HG02938 (cell line): ENCODE measurements around the gene MEGF9.

Source experiments
- ATAC-seq: cut with Tn5 transposase; IDR thresholded peaks from one replicate; pipeline ENCODE4 v1.9.1; 2021; ENCODE audit warnings: mild to moderate bottlenecking, moderate library complexity; ENCODE audit not compliant: unreplicated experiment

The MEGF9 gene

DNA sequence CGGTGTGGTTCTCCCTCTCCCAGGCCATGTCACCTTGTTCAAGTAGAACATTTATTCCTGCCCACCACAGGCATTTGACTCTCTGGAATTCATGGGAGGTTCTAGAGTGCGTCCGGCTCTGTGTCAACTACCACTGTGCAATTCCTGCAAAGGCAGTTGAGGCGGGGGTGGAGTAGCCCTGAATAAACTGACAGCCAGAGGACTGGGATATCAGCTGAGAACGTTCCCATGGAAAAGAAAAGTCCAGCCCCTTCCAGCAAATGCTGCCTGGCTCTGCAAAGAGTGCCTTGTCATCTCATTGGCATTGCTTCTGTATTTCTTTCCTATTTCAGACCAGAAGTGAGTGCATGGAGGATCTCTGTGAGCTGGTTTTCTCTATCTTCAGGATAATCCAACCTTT is 18.9 kb upstream of the MEGF9 start:
- ATAC-seq: no peak

DNA sequence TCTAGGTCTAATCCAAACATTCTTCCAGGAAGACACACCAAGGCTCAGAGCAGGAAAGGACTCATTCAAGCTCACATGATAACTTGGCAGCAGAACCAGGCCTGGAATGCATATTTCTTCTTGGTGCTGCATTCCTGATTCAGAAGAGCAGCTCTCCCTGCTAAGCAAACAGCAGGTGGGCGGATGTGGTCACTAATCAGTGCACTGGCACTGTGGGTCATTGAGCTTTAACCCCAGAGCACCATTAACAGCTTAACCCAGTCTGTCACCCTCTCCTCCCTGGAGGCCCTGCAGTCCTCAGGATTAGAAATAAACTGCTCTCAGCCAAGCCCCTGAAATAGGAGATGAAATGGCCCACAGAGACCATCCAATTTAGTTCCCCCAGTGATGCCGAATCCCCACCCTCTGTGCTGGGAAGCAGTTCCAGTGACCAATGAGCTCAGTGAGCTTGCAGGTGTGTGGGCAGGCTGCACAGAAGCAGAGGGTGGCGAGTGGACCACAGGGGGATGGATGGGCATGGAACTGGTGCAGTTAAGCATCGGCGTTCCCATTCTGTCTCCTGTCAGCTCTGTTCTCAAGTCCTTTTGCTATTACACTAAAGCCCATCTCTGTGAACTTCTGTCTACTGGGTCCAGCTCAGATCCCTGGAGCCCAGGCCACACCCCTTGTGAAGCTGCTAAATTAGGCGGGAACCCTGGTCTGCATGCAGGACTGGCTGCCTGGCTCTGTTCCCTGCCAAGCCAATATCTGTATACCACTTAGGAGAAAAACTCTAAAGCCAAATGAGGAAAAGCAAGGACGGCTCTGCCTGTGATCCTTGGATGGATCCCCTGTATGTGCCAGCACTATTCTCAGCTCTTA is 16.6 kb upstream of the MEGF9 start:
- no peak for ATAC-seq

DNA sequence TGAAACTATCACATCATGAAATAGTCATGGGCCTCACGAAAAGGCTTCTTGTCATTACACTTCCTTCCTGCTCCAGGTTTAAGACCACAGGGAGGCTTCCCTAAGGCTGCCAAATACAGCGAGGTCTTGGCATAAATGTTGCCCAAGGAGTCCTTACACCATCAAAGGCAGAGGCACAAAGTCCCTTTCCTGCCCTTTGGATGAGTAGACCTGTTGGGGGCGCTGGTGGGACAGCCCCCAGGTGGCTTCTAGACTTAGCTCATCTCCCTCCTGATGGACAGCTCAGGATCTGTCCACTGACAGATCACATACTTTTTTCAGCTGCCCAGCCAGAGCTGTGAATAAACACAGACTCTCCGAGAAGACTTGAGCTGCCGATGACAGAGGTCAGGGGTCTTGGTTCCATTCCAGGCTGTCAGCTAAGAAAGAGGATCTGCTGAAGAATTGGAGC is 15.5 kb upstream of the MEGF9 start:
- ATAC-seq: no peak

DNA sequence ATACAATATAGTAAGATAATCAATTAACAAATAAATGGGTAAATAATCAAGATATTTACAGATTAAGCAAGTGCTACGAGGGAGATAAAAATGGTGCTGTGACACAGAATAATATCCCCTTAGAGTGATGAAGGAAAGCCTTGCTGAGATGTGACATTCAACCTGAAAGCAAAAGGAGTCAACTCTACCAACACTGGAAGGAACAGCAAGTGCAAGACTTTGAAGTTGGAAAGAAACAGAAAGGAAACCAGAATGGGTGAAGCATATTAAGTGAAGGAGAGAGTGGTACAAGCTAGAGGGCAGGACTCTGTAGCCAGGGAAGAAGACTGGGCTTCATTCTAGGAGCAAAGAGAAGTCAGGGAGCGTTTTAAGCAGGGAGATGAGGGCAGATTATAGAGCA is 12.2 kb upstream of the MEGF9 start:
- no peak for ATAC-seq

DNA sequence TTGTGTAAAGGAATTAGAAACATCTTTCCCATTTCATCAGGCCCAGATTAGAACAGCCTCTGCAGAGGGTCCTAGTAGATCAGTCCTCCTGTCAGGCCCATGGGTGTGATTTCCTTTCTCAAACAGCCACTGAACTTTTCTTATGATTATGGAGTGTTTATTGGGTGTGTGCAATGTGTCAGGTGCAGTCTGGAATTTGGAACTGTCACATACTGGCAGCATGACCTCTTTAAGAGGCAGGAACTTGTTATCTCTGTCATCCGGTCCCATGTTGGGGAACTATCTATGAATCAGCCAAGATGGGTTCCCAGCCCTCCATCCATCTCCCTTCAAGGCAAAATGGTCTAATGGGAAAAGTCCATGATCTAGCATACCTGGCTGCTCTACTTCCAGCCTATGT is 11.6 kb upstream of the MEGF9 start:
- no peak for ATAC-seq

DNA sequence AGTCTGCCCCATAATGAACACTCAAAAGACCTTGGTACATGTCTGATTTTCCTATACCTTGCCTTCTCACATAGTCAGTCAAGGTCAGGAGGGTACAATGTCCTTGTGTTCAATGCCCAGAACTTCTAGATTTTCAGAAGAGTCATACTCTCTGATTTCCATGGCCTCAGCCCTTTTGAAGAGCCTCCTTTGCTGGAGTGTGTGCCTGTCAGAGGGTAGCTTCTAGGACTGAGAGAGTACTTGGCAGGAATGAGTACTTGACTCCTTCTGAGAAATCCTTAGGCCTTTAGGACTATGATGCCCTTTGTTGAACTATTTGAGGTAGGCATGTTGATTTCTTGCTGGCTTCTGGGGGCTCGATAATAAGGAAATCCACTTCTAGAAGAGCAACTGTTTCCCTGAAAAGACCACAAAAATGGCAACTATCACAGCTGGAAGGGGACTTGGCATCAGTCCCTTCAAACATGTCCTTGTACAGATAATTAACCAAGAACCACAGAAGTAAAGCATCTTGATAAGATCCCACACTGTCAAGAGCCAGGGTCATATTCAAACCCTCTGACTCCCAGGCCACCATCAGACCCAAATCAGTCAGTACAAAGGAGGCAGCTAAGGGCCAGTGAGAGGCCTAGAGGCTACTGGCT is 10.6 kb upstream of the MEGF9 start:
- no peak for ATAC-seq

DNA sequence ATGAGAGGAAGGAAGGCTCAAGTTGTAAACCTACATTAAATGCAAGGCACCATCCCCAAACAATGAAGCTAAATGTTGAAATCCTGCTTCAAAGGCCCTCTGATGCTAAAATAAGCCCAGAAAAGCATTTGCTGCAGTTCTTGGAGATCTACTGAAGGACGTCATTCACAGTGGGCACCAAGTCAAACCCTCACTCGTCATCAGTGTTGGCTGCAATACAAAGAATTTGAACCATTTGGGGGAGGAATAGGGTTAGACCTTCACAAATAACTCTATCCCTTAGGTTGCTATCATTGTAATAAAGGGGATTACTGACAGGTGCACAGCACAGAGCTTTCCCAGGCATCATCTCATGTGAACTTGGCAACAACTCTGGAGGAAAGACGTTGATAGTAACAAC is 9.3 kb upstream of the MEGF9 start:
- no peak for ATAC-seq

DNA sequence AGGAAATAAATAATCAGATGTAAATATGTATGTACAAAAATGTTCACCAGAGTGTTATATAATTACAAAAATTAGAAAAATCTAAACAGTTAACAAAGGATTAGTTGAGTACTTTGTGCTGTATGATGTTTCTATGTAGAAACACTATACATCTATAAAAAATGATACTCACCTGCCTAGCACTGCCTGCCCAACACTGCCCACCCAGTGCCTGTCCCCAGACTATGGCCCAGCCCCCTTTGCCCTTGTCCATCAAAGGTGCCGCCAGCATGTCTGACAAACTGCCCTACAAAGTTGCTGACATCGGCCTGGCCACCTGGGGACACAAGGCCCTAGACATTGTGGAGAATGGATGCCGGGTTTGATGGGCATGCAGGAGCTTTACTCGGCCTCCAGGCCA is 6.1 kb upstream of the MEGF9 start:
- ATAC-seq: no peak

DNA sequence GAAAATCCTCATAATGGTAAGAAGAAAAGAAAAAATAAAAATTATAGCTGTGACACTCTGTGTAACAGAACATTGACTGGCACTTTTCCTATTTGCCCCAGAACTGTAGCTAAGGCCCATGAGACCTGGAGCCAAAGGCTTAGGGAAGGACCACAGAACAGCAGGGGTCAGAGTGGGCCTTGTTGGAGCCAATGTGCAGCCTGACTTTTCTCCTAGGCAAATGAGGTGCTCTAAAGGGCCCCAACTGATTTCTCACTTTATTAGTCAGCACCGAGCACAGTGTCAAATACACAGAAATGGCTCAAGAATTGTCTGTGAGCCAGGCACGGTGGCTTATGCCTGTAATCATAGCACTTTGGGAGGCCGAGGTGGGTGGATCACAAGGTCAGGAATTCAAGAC is 4.0 kb upstream of the MEGF9 start:
- no peak for ATAC-seq

DNA sequence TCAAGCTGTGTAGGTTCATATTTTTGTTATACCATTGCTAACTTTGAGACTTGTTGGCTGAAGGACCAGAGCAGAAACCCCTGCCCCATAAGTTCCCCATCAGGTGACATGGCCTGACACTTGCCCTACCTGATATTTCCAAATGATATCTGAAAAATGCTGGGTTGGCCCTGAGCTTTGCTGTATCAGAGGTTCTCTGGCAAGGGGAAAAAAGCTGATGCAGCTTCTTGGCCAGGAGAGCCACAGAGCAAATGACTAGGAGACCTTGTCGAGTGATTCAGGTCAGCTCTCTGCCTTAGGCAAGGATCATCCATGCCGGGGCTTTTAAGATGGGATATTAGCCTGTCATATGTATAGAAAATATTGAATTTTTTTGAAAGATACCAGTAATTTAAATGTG is 2.9 kb upstream of the MEGF9 start:
- ATAC-seq: no peak

DNA sequence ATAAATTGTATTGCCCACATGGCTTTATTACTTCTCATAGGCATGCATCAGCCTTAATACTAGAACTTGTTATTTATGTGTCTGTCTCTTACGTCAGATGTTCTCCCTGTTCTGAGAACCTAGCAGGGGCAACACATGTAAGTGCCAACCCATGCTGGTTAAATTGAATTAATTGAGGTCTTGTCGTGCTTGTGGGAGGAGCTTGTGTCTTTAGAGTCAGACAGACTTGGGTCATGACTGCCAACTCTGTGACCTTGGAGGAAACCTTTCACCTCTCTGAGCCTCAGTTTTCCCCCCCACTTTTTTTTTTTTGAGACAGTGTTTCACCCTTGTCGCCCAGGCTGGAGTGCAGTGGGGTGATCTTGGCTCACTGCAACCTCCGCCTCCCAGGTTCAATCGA is 2.2 kb upstream of the MEGF9 start:
- ATAC-seq: no peak

DNA sequence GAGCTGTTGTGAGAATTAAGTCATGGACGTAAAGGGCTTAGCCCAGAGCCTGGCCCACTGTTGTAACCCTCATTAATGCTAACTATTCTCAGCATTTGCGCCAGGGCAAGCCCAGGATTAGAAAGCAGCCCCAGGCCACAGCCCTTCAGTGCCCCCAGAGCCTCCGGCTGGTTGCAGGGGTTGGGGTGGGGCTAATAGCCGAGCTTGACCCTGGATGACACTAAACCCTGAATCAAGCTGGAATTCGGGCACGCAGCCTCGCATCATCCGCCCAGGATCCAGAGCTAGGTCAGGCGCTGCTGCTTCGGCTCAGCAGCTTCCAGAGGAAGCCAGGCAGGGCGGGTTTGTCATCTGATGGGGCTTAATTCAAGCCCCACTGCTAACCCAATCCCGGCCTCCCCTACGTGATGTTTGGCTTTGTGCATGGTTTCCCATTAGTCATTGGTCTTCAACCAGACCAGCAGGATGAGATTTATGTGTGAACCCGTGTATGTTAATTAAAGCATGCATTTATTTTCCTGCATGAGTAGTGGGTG is 1.2 kb upstream of the MEGF9 start:
- ATAC-seq: no peak

DNA sequence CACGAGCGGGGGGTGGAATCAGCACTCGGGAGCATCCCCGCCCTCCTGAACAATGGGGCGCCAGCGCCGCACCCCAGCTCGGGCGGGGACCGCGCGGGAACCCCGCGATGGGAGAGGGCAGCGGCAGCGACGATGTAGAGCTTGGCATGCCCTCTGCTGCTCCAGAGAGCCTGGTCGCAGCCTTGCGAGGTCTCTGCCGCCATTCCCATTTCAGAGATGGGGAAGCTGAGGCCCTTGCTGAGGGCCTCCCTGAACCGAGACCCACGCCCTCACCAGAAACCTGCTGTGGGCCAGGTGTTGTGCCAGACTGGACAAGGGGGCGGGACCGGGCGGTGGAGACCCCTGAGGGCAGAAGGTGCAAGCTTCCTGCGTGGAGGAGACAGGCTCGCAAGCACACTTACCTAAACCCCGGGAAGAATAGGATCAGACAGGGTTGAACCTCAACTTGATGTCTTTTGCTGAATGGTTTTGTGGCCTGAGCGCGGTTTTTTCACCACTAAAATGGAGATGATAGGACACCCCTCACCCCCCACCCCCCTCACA is 647 bp upstream of the MEGF9 start:
- ATAC-seq: peak; percentile 23

DNA sequence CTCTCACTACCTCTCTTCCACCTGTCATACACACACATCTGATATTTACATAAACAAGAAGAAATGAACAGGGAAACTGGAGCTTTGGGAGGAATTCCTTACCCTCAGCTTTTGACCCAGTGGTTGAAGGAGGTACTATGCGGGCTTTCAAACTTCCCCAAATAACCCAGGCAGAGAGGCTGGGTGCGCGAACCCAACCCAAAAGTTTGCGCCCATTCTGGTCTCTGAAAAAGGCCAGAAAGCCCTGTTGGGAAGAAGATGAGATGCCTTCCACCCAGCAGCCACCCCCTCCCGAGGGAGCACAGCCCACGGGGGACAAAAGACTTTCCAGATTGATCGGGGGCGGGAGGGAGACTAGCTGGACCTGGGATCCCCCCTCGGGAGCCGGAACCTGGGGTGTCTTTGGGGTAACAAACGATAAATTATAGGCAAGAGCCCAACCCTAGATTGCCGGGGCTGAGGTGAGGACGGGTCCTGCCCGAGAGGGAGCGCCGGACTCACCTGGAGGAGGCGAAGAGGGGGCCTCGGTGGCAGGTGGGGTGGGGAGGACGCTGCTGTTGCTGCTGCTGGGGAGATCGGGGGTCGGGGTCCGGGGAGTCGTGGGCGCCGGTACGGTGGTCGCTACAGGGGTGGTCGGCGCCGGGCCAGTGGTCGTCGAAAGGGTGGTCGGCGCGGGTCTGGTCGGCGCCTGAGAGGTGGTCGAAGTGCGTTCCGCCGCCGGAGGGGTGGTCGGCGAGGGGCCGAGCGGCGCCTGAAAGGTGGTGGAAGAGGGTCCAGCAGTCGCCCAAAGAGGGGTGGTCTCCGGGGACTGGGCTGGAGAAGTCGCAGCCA is 798 bp downstream of the MEGF9 start:
- no peak for ATAC-seq

DNA sequence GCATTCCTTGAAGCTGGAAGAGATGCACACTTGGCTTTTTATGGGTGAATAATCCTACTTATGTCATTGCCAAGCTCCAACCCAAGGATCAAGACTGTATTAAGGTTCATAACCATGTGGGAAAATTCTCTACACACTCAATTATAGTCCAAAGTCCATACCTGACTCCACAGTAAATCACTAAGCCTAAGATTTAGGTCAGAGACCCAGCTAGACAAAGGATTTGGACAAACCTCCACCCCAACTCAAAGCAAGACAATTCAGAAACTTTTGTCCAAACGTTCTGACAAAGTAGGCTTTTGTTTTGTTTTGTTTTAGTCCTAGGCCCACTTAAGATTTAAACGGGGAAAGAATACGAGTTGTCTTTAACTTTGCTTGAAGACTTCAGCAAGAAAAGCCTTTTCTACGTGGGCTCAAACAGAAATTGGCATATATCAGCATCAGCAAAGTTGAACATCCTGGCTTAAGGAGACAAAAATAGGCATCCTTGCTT is 1.7 kb downstream of the MEGF9 start:
- no peak for ATAC-seq

DNA sequence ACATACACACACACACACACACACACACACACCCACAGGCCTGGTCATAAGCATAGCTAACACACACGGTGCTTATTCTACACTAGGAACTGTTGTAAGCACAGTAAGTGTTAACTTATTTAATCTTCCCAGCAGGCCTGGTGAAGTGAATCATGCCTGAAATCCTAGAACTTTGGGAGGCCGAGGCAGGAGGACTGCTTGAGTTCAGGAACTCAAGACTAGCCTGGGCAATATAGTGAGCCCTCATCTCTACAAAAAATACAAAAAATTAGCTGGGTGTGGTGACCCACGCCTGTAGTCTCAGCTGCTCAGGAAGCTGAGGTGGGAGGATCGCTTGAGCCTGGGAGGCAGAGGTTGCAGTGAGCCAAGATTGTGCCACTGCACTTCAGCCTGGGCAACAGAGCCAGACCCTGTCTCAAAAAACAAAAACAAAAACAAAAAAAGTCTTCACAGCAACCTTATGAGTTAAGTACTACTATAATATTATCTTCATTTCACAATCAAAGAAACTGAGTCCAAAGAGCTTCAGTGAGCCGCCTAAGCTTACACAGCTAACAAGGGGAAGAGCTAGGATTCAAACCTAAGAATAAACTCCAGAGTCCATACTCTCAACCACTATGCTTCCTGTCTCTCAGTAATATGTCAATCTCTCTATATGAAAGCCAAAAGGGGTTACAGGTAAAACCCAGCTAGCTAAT is 2.3 kb downstream of the MEGF9 start:
- ATAC-seq: no peak

DNA sequence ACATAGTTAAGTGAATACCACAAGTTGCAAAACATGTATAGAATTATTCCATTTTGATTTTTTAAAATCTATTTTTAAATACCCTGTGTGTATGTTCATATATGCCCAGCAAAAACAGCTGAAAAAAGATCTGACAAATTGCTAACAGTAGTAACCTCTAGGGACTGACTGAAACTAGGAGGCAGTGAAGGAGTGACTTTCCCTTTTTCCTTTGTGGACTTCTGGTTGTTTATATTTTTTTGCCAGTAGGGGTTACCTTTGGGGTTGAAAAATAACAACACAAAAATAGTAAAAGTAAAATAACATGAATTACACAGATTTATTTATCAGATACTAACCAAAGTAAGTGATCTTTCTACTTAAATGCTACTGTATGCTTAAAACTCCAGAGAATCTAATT is 2.9 kb downstream of the MEGF9 start:
- no peak for ATAC-seq

DNA sequence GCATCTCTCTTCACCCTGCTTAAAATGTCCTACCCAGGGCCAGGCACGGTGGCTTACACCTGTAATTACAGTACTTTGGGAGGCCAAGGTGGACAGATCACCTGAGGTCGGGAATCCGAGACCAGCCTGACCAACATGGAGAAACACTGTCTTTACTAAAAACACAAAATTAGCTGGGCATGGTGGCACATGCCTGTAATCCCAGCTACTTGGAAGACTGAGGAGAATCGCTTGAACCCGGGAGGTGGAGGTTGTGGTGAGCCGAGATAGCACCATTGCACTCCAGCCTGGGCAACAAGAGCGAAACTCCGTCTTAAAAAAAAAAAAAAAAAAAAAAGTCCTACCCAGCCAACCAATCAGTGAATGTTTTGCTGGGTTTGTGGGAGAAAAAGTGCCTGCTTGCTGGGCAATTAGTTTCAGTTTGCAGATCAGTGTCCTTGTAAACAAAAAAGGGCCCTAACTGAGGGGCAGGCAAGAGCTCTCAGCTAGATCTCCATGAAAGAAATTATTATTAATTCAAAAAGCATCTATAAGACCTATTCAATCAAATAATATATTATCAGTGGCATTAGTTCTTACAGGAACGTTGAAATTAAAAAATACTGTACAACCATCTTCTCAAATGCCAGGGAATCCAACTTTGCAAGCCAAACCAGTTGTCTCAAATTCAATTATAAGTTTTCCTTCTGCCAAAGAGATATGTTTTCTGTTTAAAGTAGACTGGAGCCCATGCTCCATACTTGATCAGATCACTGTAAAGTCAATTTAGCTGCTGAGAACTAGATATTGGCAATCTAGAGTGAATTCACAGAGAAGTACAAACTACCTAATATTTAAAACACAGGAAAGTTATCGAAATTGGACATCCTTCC is 3.9 kb downstream of the MEGF9 start:
- no peak for ATAC-seq

DNA sequence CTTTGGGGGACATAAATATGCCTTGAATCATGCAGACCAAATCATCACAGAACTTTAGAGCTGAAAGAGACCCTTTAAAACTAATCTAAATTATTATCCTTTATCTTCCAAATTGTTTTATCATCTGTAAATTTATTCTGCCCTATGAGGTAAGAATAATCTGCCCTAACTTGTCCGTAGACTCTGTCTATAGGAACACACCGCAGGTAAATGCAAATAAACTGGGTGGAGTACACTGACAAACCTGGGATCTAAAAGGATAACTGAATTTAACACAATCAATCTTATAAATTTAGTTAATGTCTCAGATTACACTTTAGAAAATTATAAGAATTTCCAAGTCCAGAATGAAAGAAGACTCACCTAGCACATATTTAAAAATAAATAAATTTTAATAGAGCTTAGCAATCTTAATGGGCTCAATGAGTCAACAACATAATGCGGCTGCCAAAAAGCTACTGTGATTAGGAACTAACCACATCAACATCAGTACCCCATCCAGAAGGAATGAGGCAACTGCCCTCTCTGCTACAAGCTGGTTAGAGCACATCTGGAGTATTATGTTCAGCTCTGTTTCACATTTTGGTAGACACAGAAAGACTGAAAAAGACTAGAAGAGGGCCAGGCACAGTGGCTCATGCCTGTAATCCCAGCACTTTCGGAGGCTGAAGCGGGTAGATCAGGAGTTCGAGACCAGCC is 5.6 kb downstream of the MEGF9 start:
- ATAC-seq: no peak
